ENCODE data around the gene VIPR2.

DNA sequence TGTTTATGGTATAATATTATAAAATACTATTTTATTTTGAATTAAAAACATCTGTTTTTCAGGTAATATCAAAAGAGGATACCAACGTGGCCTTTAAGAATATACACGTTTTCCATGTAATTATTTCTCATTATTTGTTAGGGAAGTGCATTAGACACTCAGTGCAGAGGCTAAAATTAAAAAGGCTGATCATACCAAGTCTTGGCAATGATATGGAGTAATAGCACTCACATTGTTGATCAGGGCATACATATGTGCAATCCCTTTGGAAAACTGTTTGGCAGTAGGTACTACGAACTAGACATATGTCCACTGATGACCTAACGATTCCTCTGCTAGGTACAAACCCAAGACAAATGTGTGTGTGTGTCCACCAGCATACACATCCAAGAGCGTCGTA, 20.7 kb upstream of the VIPR2 start:
- no peak for TF ChIP-seq POLR2A (IDR thresholded peaks at IDR 0.05)
- TF ChIP-seq CTCF (IDR thresholded peaks at IDR 0.05): no peak
